SKM-1 (cell line): Measurements from ENCODE around the gene ZNF593.

Source experiments
- DNase-seq: peaks from one replicate; lab custom pipeline; 2025; ENCODE audit not compliant: unreplicated experiment; lab: John Stamatoyannopoulos, UW

The ZNF593 gene

DNA sequence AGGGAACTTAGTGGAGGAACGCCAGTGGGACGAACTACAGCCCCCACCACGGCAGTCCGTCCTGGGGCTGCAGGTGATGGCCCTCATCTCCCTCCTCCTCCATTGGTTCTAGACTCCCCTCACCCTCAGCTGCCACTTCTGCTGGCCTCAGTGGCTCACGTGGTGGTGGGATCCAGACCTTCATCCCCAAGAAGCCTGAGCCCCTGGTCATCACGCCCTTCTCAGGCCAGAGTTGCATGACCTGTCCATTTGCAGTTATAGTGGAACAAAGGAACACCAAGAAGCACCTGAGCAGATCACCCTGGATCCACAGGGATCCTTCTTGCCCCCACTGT, 23.8 kb upstream of the ZNF593 start:
- DNase-seq = no peak

DNA sequence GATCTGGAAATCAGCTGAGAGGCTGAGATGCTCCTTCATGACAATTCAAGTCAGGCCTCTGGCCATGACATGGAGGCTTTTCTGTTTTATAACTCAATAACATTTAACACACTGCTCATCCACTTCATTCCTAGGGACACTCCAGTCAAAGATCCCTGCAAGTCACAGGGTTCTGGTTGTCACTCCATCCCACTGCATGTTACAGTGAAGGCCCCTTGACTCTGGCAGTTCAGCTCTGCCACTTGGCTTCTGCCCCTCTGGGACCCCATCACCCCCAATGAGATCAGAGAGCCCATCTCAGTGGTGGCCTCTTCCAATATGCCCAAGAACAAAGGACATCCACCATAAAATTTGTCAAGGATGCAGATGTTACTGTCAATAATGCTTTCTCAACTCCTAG, 20.8 kb upstream of the ZNF593 start:
- DNase-seq = no peak

DNA sequence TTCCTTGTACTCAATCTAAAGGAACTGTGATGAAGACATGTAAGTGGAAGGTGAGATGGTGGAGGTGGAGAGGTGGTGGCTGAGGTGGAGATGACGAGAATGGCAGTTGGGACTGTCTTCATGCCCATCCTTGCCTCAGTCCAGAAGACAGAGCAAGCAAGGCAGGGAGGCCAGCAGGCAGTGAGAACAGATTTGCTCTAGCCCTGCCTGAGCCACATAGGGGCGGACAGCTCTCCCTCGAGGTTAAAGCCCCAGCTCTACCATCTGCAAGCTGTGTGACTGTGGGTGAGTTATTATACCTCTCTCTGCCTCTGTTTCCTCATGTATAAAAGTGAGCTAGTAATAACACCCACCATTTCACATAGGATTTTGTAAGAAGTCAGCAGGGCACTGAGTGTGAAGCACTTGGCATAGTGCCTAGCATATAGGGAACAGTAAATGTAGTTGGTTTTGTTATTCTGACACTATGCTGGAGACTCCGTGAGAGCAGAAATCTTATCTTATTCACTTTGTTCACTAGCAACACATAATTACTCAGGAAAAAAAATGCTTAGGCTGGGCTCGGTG, 15.7 kb upstream of the ZNF593 start:
- DNase-seq = no peak

DNA sequence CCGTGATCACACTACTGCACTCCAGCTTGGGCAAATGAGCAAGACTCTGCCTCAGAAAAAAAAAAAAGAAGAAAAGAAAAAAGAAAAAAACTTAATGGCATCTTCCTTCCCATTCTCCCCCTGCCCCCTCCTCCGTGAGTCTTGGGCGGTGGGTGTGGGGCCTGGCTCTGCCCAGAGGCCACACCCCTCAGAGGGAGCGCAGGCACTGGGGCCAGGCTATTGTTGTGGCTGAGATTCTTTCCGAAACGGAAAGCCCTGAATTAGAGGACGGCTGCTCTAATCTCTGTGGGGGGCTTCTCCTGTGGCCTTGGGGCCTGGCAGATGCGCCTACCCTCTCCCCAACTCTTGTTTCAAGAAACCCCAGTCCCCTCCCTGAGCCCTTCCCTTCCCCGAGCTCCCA, 15.0 kb upstream of the ZNF593 start:
- DNase-seq = no peak

DNA sequence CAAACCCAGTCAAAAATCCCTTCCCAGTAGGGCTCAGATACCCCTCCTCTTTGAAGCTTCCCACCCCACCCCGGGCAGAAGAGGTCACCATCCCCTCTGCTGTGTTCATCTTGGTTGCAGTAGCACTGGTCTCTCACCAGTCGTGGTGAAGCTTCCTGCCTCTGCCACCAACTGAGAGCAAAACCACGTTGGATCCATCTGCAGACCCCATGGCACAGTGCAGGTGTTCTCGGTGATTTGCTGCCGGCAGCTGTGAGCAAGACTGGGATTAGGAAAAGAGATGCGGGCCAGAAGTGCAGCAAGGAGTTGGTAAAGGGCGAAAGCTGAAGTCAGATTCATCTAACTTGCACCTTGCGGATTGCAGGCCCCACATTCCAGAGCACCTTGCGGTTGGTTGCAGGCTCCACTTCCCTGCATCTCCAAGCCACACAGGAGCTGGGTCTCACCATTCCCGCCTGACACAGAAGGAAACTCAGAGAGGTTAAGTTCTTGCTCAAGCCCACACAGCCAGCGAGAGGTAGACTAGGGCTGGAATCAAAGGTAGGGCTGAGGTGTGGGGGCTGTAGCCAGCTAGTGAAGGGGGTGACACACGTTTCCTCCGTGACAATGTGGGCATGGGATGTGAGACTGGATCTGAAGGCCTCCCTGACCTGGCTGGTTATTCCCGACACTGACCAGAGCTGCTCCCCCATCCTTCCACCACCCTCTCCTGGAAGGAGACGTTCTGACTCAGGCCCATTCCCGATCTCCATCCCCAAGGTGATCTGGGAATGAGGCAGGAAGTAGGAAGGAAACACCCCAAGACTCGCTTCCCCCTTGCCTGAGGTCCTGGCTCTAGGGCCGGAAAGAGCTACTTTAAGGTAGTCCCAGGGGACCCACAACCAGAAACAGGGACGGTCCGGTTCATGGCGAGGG, 14.1 kb upstream of the ZNF593 start:
- no peak for DNase-seq

DNA sequence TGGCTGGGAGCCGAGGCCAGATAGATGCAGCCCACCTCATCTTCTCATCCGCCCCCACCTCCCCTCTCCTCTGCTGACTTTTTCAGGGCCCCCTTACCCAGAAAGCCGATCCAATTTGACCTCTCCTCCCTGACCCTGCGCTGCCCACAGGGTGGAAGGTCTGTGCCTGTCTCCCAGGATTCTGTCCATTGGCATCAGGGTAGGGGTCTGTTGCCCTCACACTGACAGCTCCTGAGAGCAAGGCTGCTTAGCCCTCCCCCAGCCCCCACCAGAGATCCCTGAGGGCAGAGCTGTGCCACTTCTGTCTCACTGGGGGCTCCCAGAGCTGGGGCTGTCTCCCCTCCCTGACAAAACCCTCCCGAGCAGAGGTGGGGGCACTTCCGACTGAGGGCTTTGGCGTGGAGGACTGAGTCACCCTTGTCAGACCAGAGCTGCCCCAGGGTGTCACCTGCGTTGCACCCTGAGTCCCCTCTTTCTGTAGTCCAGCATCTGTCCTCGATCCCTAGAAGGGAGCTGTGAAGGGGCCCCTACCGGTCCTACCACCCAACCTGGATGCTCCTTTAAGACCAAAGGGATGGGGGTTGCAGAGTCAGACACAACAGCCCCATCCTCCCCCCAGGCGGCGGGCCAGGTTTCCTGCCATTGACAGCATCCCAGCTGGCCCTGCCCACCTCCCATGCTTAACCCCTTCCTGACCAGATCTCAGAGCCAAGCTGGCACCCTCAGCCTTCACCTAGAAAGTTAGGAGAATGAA, 13.2 kb upstream of the ZNF593 start:
- DNase-seq = no peak

DNA sequence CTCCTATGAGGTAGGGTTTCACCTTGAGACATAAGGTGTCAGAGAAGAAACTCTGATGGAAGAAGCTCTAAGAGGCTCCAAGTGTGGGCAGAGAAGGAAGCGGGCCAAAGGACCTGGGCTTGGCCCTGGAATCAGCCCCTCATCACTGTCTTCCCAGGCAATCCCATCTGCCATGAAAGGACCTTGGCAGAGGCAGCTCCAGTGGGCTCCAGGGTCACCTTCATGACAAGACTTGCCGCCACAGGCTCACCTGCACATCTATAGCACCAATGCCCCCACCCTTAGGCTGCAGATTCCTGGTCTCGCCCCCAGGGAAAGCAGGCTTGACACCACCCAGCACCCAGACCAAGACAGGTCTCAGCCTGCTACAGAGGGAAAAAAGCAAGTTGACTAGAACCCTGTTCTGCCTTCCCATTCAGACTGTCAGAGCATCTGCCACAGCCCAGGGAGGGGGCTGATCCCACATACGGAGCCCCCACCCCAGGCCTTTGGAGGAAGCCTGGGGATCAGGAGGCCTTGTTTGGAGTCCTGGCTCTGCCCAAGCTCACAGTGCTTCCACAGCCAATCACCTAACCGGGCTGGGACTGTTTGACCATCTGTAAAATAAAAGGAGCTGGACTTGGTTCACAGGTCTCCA, 11.3 kb upstream of the ZNF593 start:
- DNase-seq = no peak

DNA sequence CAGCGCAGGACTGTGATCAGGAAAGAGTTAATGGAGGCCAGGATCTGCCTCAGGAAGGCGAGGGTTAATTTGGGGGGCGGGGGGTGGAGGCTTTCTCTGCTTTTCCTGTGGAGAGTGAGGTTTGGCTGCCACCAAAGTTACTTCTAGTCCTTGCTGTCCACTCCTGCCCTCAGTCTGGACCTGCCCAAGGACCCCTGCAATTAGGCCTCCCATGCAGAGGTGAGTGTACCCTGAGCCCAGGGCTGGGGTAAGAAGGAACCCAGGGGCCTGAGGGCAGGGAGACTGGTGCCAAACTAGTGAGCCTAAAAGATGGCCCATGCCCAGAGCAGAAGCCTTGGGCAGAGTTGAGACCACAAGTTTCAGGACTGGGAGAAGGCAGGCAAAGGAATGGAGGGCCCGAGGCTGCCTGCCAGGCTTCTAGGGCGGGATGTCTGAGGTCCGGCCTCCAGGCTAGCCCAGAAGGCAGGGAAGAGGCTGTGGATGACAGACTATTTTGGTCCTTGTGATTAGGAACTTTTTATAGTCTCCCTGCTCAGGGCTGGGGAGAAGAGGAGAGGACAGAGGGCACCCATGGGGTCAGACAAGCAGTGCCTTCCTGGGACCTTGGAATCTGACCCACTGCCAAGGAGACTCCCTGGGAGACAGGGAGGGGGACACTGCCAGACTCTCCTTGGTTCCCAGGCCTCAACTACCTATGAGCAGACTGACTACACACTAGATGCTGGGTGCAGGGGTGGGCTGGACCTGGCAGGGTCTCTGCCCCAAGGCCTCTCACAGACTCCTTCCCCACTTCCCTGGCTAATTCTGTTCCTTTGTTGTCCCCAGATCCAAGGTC, 10.6 kb upstream of the ZNF593 start, which contains the start of gene FAM110D:
TSS of gene FAM110D (plus strand) at position 172 of the 835 bp plus-strand sequence. CDS start 2,213 bp downstream, outside the sequence.
- DNase-seq = no peak

DNA sequence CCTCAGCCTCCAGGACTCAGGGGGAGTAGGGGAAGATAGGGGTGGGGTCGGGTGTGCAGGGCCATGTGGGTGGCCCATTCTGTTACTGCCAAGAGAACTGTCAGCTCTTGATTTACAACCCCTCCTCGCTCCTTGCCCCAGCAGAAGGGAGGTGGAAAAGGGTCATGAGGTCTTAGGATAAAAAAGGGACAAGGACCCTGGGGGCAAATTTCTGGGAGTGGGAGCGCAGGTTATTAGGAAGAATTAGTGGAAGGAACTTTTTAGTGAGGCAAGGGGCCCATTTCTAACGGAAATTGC, 10.0 kb upstream of the ZNF593 start:
- no peak for DNase-seq

DNA sequence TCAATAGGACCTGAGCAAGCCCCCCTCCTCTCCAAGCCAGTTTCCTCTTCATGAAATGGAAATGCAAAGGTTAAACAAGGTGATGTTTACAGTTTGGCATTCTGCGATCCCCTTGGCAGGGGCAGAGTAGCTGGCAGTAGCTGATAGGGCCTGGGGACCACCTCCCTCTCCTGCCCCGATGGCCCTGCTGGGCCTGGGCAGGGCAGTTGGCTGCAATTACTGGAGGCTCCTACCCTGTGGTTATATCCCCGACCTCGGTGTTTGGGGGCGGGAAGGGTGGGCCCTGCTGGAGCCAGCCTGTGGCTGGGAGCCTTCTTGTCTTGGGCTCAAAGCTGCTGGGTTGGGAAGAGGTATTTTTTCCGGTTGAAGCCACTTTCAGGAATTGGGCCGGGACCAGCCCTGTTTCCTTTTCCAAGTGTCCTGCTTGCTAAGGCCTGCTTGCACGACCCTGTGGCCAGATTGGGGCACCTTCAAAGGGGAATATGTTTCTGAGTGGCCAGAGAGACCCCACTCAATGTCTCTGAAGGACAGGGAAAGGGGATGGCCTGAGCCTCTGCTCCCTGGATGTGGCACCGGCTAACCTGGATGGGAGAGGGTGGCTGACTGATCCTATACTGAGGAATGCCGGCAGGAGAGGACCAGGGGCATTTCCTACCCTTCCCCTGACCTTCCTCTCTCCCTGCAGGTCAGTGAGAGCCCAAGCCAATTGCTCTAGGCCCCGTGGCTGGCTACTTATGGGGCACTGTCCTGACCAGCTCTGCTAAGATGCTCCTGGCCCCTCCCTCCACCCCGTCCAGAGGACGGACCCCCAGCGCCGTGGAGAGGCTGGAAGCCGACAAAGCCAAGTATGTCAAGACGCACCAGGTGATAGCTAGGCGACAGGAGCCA, 8.9 kb upstream of the ZNF593 start:
- DNase-seq = no peak

DNA sequence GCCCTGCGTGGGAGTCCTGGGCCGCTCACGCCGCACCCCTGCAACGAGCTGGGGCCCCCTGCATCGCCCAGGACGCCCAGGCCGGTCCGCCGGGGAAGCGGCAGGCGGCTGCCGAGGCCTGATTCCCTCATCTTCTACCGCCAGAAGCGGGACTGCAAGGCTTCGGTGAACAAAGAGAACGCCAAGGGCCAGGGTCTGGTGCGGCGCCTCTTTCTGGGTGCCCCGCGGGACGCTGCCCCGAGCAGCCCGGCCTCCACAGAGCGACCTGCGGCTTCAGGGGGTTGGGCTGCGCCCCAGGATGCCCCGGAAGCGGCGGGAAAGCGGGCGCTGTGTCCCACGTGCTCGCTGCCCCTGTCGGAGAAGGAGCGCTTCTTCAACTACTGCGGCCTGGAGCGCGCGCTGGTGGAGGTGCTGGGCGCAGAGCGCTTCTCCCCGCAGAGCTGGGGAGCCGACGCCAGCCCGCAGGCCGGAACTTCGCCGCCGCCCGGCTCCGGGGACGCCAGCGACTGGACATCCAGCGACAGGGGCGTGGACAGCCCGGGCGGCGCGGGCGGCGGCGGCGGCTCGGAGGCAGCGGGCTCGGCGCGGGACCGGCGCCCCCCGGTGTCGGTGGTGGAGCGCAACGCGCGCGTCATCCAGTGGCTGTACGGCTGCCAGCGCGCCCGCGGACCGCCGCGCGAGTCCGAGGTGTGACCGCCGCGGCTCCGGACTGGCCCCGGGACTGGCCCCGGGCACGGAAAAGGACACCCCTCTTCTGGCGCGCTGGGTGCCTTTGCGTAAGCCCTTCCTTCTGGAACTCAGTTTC, 8.1 kb upstream of the ZNF593 start:
- peak; percentile 44 for DNase-seq

DNA sequence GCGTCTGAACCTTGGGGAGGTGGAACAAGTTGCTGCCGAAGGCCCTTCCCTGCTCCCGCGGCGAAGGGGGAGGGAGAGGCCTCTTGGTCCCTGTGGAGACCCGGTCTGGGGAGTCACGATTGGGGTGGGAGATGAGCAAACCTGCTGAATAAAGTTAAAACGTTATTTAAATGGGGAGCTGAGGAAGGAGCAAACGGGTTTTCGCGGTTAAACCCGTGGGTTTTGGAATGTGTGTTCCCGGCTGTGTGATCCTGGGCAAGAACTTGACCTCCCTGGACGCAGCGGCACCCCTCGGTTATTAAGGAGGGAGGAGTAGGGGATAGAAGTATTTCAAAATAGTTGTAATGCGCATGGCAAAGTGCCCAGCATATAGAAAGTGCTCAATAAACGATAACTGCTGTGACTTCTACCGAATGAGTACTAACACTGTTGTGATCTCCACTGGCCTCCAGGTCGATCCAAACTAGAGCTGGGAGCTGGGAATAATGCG, 7.4 kb upstream of the ZNF593 start:
- DNase-seq = no peak

DNA sequence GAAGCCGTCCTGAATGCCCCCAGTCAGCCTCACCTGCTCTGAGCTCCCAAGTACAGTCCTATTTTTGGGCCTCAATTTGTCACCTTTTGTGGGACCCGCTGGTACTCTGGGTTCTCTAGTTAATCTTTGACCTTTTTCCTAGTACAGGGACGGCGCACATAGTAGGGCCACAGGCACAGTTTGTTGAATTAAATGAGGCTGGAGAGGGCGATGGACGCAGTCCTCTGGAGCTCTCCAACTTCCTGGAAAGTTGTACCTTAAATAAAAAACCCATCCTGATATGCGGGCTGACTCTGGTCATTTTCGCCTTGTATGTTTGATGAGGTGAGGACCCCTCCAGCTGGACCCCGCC, 6.0 kb upstream of the ZNF593 start:
- no peak for DNase-seq

DNA sequence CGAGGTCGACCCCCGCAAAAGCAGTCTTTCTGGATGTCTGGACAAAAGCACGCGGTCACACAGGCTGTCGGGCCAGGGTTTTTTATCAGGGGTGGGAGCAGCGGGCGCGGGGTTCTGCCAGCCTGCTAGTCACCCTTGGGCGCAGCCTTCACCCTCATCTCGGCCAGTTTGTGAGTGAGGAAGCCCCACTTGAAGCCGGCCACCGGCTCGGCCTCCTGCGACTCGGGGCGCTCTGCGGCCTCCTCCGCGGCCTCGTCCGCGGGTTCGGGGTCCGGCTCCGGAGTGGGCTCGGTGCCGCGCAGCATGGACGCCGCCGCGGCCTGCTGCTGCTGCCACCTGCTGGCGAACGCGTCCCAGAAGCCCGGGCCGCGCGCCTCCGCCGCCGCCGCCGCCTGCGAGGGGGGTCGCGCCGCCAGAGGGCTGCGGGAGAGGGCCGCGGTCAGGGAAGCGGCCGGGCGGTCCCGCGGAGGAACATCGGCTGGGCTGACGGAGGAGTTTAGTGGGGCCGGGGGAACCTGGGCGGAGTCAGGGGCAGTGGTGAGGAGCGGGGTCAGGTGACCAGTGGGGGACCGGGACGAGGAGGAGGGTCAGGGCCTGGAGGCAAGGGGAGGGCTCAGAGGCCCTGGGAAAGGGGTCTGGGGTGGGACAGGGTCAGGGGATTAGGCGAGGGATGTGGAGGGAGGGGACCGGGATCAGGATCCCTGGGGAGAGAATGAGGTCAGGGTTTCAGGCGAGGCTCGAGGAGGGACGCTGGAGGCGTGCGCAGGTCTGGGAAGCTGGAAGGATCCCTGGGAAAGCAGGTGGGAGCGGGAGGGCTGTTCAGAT, 5.5 kb upstream of the ZNF593 start:
- DNase-seq = no peak

DNA sequence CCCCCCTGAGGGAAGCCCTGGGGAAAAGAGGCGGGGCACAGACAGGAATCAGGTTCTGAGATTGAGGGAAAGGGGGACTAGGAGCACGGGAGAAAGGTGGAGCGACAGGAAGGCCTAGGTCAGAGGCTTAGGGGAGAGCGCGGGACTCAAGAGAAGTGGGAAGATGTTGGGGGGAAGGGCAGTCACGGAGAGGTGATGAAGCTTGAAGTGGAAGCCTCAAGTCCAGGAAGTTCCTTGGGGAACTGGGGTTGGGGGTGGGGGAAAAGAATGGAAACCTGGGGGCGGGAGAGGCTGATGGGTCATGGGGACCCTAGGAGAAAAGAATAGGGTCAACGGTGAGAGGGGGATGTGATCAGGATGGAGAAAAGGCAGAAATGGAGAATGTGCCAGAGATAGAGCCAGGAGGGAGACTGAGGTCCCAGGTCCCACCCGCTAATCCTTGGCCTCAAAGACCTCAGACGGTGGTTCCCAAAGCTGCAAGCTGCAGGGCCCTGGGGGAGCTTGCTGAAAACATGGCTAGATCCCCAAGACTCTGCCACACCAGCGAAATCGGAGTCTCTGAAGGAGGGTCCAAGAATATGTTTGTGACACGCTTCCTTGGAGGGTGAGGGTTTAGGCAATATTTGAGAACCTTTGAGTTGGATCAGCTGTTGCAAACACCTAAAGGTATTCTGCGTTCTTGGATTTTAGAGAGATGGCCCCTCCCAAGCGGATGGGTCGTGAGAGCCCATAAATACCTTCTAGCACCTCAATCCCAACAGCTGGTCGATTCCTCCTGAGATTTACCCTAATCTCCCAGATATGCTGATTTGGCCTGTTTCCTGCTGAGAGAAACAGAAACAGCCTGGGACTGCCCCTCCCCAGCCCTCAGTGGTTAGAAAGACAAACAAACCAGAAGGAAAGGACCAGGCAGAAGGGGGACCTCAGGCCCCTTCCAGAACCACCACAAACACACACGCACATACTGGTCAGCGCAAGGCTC, 4.6 kb upstream of the ZNF593 start:
- DNase-seq = no peak

DNA sequence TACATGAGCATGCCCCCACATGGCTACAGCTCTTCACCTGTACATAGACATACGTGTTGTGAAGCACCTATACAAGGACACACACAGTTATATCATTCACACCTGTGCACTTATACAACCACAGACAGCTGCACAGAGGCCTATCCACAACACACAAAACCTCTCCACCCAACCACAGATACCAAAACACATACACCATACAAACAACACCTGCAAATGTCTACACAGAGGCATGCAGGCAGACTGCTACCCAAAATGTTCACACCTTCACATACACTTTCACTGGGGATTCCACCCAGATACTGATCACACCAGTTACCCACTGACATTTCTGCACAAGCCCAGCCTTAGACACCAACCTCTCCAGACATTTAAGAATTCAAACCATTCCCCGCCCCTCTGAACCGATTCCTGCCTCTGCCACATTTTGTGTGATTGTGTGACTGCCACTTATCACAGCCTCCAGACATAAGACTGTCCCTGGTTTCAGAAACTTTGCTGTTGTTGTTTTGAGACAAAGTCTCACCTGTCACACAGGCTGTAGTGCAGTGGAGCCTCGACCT, 2.9 kb upstream of the ZNF593 start:
- no peak for DNase-seq
